Activated B cell treated with CpG ODN at 0.5 μM for 24 hours (primary cell): Measurements from ENCODE around the gene PPM1H. TPM values are rescaled to one million over a fixed set of nuclear protein-coding genes. Genes with fewer than 3 reads are reported as not detected.

Source experiments
- ATAC-seq: fragments of 200-7000 bp; cut with Tn5 transposase; one replicate; pipeline ENCODE4 v1.10.0; 2021; ENCODE audit warnings: low read depth, mild to moderate bottlenecking, moderate library complexity
- CTCF ChIA-PET: fragments of 350-600 bp; sonication (Branson Sonifier 250); formaldehyde crosslinking; loops from one replicate; lab custom pipeline; 2021; ENCODE audit warnings: antibody characterized with exemption; lab: Charles Lee
- POLR2A ChIA-PET: fragments of 350-600 bp; sonication (Branson Sonifier 250); formaldehyde crosslinking; loops from one replicate; lab custom pipeline; 2021; ENCODE audit warnings: antibody characterized with exemption; lab: Charles Lee
- DNase-seq: peaks from one replicate; pipeline ENCODE4 v3.0.0; 2022
- H3K27ac Mint-ChIP-seq: one replicate; pipeline ENCODE4 v1.8.0; 2020; ENCODE audit warnings: mixed read lengths
- H3K27me3 Mint-ChIP-seq: one replicate; pipeline ENCODE4 v1.8.0; 2021; ENCODE audit warnings: mixed read lengths
- H3K36me3 Mint-ChIP-seq: one replicate; pipeline ENCODE4 v1.8.0; 2021; ENCODE audit warnings: low read depth, mixed read lengths
- H3K4me1 Mint-ChIP-seq: one replicate; pipeline ENCODE4 v1.8.0; 2021; ENCODE audit warnings: mixed read lengths
- H3K4me3 Mint-ChIP-seq: one replicate; pipeline ENCODE4 v1.8.0; 2020; ENCODE audit warnings: mild to moderate bottlenecking, mixed read lengths
- H3K9me3 Mint-ChIP-seq: one replicate; pipeline ENCODE4 v1.8.0; 2020; ENCODE audit warnings: mixed read lengths
- CTCF ChIP-seq: fragments of 200-600 bp; IDR thresholded peaks from one replicate; pipeline ENCODE4 v1.8.0; 2022; ENCODE audit warnings: antibody characterized with exemption, mild to moderate bottlenecking
- intact Hi-C: fragments of 100-400 bp; cut with micrococcal nuclease; formaldehyde crosslinking; loops from one replicate; pipeline ENCODE4 v1.15.1; 2024
- total RNA-seq: library from RNA; stranded (reverse); gene quantifications from 2 replicates; pipeline ENCODE4 v1.2.3, GENCODE V29; 2022

PPM1H gene
- total RNA-seq, 1 donor from 2014 or later, result not detected

GRCh38 chr12:62656591-62657362 is 278.2 kb downstream of the PPM1H start:
- no peak for TF ChIP-seq CTCF
- H3K27ac Mint-ChIP-seq, result no peak overlapping the region
- H3K9me3 Mint-ChIP-seq, result peaks cover 2% of the 10 kb centered on the region
- DNase-seq, result no peak
- no peak for ATAC-seq
- H3K36me3 Mint-ChIP-seq, result no peaks in the 10 kb centered on the region
- intact Hi-C loops, result no loop called here
- no peaks in the 10 kb centered on the region for H3K4me1 Mint-ChIP-seq
- H3K27me3 Mint-ChIP-seq, result no peaks in the 10 kb centered on the region
- no peak overlapping the region for H3K4me3 Mint-ChIP-seq
- ChIA-PET POLR2A (no interaction called here), CTCF (no interaction called here)

- ATAC-seq, result no peak
- ChIA-PET POLR2A (no interaction called here), CTCF (no interaction called here)
- no peak overlapping the region for H3K27ac Mint-ChIP-seq
- H3K4me1 Mint-ChIP-seq, result no peaks in the 10 kb centered on the region
- DNase-seq, result no peak
- H3K9me3 Mint-ChIP-seq, result peaks cover 2% of the 10 kb centered on the region
- H3K4me3 Mint-ChIP-seq, result no peak overlapping the region
- H3K36me3 Mint-ChIP-seq, result no peaks in the 10 kb centered on the region
- no peak for TF ChIP-seq CTCF
- intact Hi-C loops, result no loop called here
- no peaks in the 10 kb centered on the region for H3K27me3 Mint-ChIP-seq
Measured at GRCh38 chr12:62655666-62656151, 279.2 kb downstream of the PPM1H start.

- H3K27ac Mint-ChIP-seq, result no peak overlapping the region
- ATAC-seq, result no peak
- no peaks in the 10 kb centered on the region for H3K9me3 Mint-ChIP-seq
- no peaks in the 10 kb centered on the region for H3K4me1 Mint-ChIP-seq
- intact Hi-C loops, result no loop called here
- H3K27me3 Mint-ChIP-seq, result no peaks in the 10 kb centered on the region
- no peak overlapping the region for H3K4me3 Mint-ChIP-seq
- H3K36me3 Mint-ChIP-seq, result no peaks in the 10 kb centered on the region
- no peak for DNase-seq
- ChIA-PET POLR2A (no interaction called here), CTCF (no interaction called here)
- TF ChIP-seq CTCF, result no peak
Measured at GRCh38 chr12:62654326-62655241, 280.4 kb downstream of the PPM1H start.

- TF ChIP-seq CTCF, result no peak
- Mint-ChIP-seq H3K36me3 (no peaks in the 10 kb centered on the region), H3K4me3 (no peak overlapping the region), H3K9me3 (no peaks in the 10 kb centered on the region), H3K27me3 (no peaks in the 10 kb centered on the region), H3K4me1 (no peaks in the 10 kb centered on the region), H3K27ac (no peak overlapping the region)
- DNase-seq (no peak), ATAC-seq (no peak)
- ChIA-PET CTCF (no interaction called here), POLR2A (no interaction called here)
- intact Hi-C loops, result no loop called here
Measured at GRCh38 chr12:62653740-62654139, 281.2 kb downstream of the PPM1H start.

DNA sequence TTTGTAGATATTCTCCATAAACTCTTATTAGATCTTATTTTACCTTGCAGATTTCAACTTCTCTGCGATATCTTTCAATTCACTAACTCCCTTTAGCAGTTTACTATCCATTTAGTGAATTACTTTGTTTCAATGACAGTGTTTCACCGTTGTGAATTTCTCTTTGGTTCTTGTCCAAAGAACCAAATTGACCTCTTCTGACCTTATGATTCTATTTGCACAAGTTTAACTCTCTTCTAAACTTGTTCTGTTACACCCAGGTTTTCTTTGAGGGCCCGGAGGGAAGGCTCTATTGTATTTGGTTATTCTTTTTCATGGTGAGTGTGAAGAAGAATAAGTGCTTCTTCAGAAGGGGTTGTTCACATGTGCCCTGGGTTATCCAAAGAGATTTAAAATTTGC is 281.6 kb downstream of the PPM1H start:
- Mint-ChIP-seq H3K27me3 (no peaks in the 10 kb centered on the region), H3K4me1 (no peaks in the 10 kb centered on the region), H3K4me3 (no peak overlapping the region), H3K9me3 (no peaks in the 10 kb centered on the region), H3K27ac (no peak overlapping the region), H3K36me3 (no peaks in the 10 kb centered on the region)
- ATAC-seq, result no peak
- no peak for TF ChIP-seq CTCF
- no peak for DNase-seq
- POLR2A ChIA-PET, result interaction anchor here (1.0 kb wide), 1 partner anchor 50 kb away, joined by 3 read pairs; no protein-coding TSS in a partner anchor
- intact Hi-C loops, result no loop called here
- CTCF ChIA-PET, result no interaction called here
